Vagina (tissue), 2 donors: Measurements from ENCODE around the gene LSM4.

ENCODE experiments used
- POLR2AphosphoS5 ChIP-seq, 2 donors: sonication (generic); formaldehyde crosslinking; IDR thresholded peaks; one replicate each; pipeline ENCODE4 v1.9.0; 2017; ENCODE audit warnings: antibody characterized with exemption in 2 of 2, mild to moderate bottlenecking in 2 of 2, low read depth in 1 of 2; ENCODE audit not compliant: insufficient read depth in 1 of 2
- TF ChIP-seq, protein P1 (sequence below), 3 experiments: fragments of 450-650 bp in 2 of 3; fragments of 200-600 bp in 1 of 3; sonication (generic) in 1 of 3; IDR thresholded peaks; one replicate each; pipeline ENCODE4 v1.5.1; 2017 to 2019; ENCODE audit warnings: antibody characterized with exemption in 3 of 3, mild to moderate bottlenecking in 2 of 3, moderate library complexity in 2 of 3

GRCh38 chr19:18290302-18291018 is 32.4 kb downstream of the LSM4 start:
- TF ChIP-seq, protein P1, sequence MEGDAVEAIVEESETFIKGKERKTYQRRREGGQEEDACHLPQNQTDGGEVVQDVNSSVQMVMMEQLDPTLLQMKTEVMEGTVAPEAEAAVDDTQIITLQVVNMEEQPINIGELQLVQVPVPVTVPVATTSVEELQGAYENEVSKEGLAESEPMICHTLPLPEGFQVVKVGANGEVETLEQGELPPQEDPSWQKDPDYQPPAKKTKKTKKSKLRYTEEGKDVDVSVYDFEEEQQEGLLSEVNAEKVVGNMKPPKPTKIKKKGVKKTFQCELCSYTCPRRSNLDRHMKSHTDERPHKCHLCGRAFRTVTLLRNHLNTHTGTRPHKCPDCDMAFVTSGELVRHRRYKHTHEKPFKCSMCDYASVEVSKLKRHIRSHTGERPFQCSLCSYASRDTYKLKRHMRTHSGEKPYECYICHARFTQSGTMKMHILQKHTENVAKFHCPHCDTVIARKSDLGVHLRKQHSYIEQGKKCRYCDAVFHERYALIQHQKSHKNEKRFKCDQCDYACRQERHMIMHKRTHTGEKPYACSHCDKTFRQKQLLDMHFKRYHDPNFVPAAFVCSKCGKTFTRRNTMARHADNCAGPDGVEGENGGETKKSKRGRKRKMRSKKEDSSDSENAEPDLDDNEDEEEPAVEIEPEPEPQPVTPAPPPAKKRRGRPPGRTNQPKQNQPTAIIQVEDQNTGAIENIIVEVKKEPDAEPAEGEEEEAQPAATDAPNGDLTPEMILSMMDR (IDR thresholded peaks at IDR 0.05) = no peak
- peak in 1 of 2 donors; percentile 18 for TF ChIP-seq POLR2AphosphoS5 (IDR thresholded peaks at IDR 0.05; ENCODE audit: insufficient read depth in 1 of 2, low read depth in 1 of 2)
